ENCODE measurements around the gene PCSK9.

PCSK9 gene

DNA sequence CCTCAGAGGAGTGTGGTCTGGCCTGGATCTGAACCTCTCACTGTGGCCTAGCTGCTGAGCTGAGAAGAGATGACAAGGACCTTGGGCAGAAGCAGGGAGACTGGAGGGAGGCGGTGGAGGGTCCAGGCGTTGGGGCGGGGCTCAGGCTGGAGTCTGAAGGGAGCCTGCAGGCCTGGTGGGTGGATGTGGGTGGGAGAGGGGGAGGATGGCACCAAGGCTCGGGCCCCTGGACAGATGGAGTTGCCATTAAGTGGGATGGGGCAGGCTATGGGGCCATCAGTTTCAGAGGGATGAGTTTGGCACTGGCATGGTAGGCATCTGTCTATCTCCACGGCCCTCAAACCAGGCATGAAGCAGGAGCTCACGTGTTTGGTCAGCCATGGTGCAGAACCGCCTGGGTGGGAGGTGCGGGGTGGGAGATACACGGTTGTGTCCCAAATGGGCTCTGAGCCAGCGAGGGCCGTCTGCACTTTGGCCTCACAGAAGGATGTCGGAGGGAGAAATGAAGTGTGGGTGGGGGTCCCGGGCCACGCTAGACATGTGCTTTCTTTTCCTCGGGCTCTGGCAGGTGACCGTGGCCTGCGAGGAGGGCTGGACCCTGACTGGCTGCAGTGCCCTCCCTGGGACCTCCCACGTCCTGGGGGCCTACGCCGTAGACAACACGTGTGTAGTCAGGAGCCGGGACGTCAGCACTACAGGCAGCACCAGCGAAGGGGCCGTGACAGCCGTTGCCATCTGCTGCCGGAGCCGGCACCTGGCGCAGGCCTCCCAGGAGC is 23.6 kb downstream of the PCSK9 start:
- no peak overlapping the region for H3K4me3 ChIP-seq (ENCODE audit: low read length)
- TF ChIP-seq, protein P1, sequence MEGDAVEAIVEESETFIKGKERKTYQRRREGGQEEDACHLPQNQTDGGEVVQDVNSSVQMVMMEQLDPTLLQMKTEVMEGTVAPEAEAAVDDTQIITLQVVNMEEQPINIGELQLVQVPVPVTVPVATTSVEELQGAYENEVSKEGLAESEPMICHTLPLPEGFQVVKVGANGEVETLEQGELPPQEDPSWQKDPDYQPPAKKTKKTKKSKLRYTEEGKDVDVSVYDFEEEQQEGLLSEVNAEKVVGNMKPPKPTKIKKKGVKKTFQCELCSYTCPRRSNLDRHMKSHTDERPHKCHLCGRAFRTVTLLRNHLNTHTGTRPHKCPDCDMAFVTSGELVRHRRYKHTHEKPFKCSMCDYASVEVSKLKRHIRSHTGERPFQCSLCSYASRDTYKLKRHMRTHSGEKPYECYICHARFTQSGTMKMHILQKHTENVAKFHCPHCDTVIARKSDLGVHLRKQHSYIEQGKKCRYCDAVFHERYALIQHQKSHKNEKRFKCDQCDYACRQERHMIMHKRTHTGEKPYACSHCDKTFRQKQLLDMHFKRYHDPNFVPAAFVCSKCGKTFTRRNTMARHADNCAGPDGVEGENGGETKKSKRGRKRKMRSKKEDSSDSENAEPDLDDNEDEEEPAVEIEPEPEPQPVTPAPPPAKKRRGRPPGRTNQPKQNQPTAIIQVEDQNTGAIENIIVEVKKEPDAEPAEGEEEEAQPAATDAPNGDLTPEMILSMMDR (IDR thresholded peaks at IDR 0.05; ENCODE audit: insufficient read depth, low read depth, low read length, missing control alignments), result no peak
- DNase-seq (ENCODE audit: low read depth), result no peak

DNA sequence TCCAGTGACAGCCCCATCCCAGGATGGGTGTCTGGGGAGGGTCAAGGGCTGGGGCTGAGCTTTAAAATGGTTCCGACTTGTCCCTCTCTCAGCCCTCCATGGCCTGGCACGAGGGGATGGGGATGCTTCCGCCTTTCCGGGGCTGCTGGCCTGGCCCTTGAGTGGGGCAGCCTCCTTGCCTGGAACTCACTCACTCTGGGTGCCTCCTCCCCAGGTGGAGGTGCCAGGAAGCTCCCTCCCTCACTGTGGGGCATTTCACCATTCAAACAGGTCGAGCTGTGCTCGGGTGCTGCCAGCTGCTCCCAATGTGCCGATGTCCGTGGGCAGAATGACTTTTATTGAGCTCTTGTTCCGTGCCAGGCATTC is 24.2 kb downstream of the PCSK9 start:
- no peak overlapping the region for H3K4me3 ChIP-seq (ENCODE audit: low read length)
- TF ChIP-seq, protein P1 (IDR thresholded peaks at IDR 0.05; ENCODE audit: insufficient read depth, low read depth, low read length, missing control alignments), result no peak
- DNase-seq (ENCODE audit: low read depth), result no peak

GRCh38 chr1:55064071-55064581 is 24.8 kb downstream of the PCSK9 start:
- H3K4me3 ChIP-seq (ENCODE audit: low read length), result no peak overlapping the region
- TF ChIP-seq, protein P1 (IDR thresholded peaks at IDR 0.05; ENCODE audit: insufficient read depth, low read depth, low read length, missing control alignments), result peak; percentile 34
- no peak for DNase-seq (ENCODE audit: low read depth)

GRCh38 chr1:55064861-55065263 is 25.5 kb downstream of the PCSK9 start:
- H3K4me3 ChIP-seq (ENCODE audit: low read length), result no peak overlapping the region
- DNase-seq (ENCODE audit: low read depth), result peak; percentile 53
- TF ChIP-seq, protein P1 (IDR thresholded peaks at IDR 0.05; ENCODE audit: insufficient read depth, low read depth, low read length, missing control alignments), result no peak

DNA sequence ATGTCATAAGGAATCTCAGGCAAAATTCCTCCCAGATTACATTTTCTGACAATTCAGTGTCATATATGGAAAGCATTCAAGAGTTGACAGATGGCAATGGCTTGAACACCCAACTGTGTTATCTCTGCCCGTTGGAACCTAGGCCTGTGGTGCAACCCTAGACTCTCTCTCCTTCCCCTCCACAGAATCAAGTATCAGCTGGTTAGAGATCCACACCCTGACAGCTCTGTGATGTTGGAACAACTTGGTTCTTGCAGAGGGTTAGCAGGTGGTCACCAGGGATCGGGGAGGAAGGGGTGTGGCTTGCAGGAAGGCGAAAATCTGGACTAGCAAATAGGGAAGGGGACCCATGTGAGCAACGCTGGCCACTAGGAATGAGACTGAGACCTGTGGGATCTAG is 26.3 kb downstream of the PCSK9 start:
- TF ChIP-seq, protein P1 (IDR thresholded peaks at IDR 0.05; ENCODE audit: insufficient read depth, low read depth, low read length, missing control alignments), result no peak
- DNase-seq (ENCODE audit: low read depth), result no peak

DNA sequence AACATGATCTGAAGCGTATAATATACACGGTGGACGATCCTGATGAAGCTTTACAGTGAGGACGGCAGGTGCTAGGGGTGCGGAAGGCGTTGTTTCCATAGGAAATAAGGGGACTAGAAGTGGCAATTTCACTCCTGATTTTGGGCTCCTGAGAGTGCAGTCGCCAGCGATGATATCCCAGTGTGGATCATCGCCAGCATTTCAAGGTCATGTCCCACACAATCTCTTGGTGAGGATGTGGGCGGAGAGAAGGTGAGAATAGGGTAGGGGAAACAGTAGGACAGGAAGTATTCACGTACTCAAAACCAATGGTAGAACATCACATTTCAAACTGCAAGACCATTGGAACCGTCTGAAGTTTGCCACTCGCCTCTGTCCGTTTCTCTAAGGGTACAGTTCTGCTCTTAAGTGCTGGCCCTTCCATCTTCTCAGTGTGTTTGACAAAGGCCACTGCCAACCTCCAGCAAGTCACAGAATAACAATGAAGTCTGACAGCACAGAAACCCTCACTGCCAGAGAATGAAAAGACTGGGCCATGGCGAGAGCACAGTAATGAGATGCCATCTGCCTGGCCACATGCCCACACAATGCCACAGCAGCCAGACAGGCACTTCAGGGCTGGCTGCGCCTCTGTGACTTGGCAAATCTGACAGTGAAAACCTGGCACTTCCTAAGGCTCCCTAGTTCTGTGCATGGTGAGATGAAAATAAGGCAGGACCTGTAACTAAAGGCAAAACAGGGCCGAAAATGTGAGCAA is 27.9 kb downstream of the PCSK9 start:
- DNase-seq (ENCODE audit: low read depth), result no peak
- H3K4me3 ChIP-seq (ENCODE audit: low read length), result no peak overlapping the region
- TF ChIP-seq, protein P1 (IDR thresholded peaks at IDR 0.05; ENCODE audit: insufficient read depth, low read depth, low read length, missing control alignments), result no peak

More for the DNA sequence above, 26.3 kb downstream of the PCSK9 start:
- H3K4me3 ChIP-seq (ENCODE audit: low read length), result no peak overlapping the region
